AG04449 (cell line): ENCODE measurements around the gene CDK15.

Source experiments
- CTCF ChIA-PET: fragments of 350-600 bp; formaldehyde crosslinking; extraction: SDS; loops from one replicate; lab custom pipeline; 2021; ENCODE audit warnings: antibody characterized with exemption; lab: Yijun Ruan, JAX
- POLR2A ChIA-PET: fragments of 400-600, 350-600 bp; formaldehyde crosslinking; extraction: SDS; loops from one replicate; lab custom pipeline; 2020; ENCODE audit warnings: antibody characterized with exemption, inconsistent platforms; lab: Yijun Ruan, JAX
- DNase-seq: peaks from one replicate; pipeline ENCODE4 v3.0.0-alpha.2; 2010; ENCODE audit warnings: low read depth, low spot score
- H3K4me3 ChIP-seq: 2 replicates; pipeline ENCODE4 v1.5.1; 2011; ENCODE audit warnings: low read depth, mild to moderate bottlenecking, control low read depth, low read length
- CTCF ChIP-seq: IDR thresholded peaks from one replicate; pipeline ENCODE4 v1.5.1; 2011; ENCODE audit warnings: mild to moderate bottlenecking, moderate library complexity, low read length, control low read depth, inconsistent platforms; ENCODE audit not compliant: insufficient read depth; ENCODE audit errors: missing control alignments

Gene CDK15

GRCh38 chr2:201847481-201847880 lies 41.1 kb downstream of the CDK15 start:
- no peak for TF ChIP-seq CTCF
- DNase-seq = peak; percentile 59
- ChIA-PET POLR2A (no interaction called here), CTCF (interaction anchor here (0.6 to 2.5 kb wide), 6 partner anchors 12 to 615 kb away, joined by 3 to 16 read pairs (median 3); no protein-coding TSS in a partner anchor)
- H3K4me3 ChIP-seq = no peak overlapping the region

DNA sequence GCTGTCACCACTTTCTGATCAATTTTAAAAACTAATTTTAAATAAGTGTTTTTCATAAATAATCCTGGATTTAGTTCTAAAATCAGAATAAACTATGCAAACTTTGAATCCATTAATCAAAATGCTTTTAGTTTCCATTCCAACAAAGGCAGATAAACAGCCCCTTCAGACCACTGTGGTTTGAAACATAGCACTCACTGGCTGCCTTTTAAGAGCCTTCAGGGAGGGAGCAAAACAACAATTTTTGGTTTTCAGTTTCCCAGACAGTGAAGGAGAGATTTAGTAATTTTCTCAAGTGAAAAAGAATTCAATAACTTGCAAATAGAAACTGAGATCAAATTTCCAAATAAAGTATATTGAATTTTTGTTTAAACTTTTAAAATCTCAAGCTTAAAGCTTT lies 46.1 kb downstream of the CDK15 start:
- DNase-seq = no peak
- no peak overlapping the region for H3K4me3 ChIP-seq
- POLR2A ChIA-PET = no interaction called here
- TF ChIP-seq CTCF = no peak
- CTCF ChIA-PET = interaction anchor here (1.5 to 2.0 kb wide), 2 partner anchors 8 to 10 kb away, joined by 4 read pairs; no protein-coding TSS in a partner anchor

- no peak overlapping the region for H3K4me3 ChIP-seq
- no peak for TF ChIP-seq CTCF
- no peak for DNase-seq
- ChIA-PET POLR2A (no interaction called here), CTCF (interaction anchor here (0.9 to 2.5 kb wide), 8 partner anchors 8 to 327 kb away, joined by 3 to 12 read pairs (median 4); no protein-coding TSS in a partner anchor)
Measured at GRCh38 chr2:201852878-201853415, 46.6 kb downstream of the CDK15 start.

- no peak for TF ChIP-seq CTCF
- CTCF ChIA-PET = interaction anchor here (0.9 to 3.3 kb wide), 11 partner anchors 11 to 324 kb away, joined by 3 to 13 read pairs (median 4); no protein-coding TSS in a partner anchor
- POLR2A ChIA-PET = interaction anchor here (0.6 to 2.3 kb wide), 11 partner anchors 8 to 383 kb away, joined by 3 to 24 read pairs (median 4); no protein-coding TSS in a partner anchor
- peak overlapping the region; percentile 36 for H3K4me3 ChIP-seq
- peak; percentile 99 for DNase-seq
Measured at GRCh38 chr2:201854221-201854801, 48.0 kb downstream of the CDK15 start.

- H3K4me3 ChIP-seq = peak overlapping the region; percentile 36
- POLR2A ChIA-PET = interaction anchor here (0.7 to 2.3 kb wide), 10 partner anchors 8 to 383 kb away, joined by 3 to 24 read pairs (median 4); no protein-coding TSS in a partner anchor
- DNase-seq = peak; percentile 46
- no peak for TF ChIP-seq CTCF
- CTCF ChIA-PET = interaction anchor here (0.9 to 3.3 kb wide), 11 partner anchors 14 to 324 kb away, joined by 3 to 13 read pairs (median 3); no protein-coding TSS in a partner anchor
Measured at GRCh38 chr2:201854841-201855240, 48.5 kb downstream of the CDK15 start.

DNA sequence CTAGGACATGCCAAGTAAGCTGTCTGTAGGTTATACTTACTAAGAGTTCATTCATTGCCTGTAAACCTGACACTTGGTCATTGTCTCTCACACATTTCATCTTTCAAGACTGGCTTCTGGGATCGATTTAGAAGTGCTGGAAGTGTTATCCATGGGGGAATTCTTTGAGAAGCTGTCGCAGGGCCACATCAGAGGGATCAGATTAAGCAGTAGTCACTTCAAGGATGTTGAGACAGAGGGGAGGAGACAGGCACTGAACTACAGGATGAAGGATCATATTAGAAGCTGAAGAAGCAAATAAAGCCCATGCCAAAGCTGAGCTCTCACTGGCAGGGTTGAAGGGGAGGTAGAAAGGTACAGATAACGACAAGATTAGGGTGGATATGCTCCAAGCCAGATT lies 49.0 kb downstream of the CDK15 start:
- ChIA-PET POLR2A (interaction anchor here (0.7 to 2.3 kb wide), 6 partner anchors 9 to 209 kb away, joined by 3 to 24 read pairs (median 8); no protein-coding TSS in a partner anchor), CTCF (interaction anchor here (0.9 to 3.3 kb wide), 11 partner anchors 14 to 323 kb away, joined by 3 to 13 read pairs (median 3); no protein-coding TSS in a partner anchor)
- TF ChIP-seq CTCF = no peak
- no peak for DNase-seq
- peak overlapping the region; percentile 13; the same call in 1 of the 2 replicates for H3K4me3 ChIP-seq
